Erythroblast (primary cell): ENCODE measurements around the gene BTBD2.

ENCODE experiments used
- GATA1 ChIP-seq: IDR thresholded peaks from 2 replicates; pipeline ENCODE4 v1.6.1; 2011; ENCODE audit warnings: low read depth, mild to moderate bottlenecking, control low read depth, low read length, moderate library complexity
- POLR2A ChIP-seq: IDR thresholded peaks from 2 replicates; pipeline ENCODE4 v1.6.1; 2011; ENCODE audit warnings: mild to moderate bottlenecking, low read length

DNA sequence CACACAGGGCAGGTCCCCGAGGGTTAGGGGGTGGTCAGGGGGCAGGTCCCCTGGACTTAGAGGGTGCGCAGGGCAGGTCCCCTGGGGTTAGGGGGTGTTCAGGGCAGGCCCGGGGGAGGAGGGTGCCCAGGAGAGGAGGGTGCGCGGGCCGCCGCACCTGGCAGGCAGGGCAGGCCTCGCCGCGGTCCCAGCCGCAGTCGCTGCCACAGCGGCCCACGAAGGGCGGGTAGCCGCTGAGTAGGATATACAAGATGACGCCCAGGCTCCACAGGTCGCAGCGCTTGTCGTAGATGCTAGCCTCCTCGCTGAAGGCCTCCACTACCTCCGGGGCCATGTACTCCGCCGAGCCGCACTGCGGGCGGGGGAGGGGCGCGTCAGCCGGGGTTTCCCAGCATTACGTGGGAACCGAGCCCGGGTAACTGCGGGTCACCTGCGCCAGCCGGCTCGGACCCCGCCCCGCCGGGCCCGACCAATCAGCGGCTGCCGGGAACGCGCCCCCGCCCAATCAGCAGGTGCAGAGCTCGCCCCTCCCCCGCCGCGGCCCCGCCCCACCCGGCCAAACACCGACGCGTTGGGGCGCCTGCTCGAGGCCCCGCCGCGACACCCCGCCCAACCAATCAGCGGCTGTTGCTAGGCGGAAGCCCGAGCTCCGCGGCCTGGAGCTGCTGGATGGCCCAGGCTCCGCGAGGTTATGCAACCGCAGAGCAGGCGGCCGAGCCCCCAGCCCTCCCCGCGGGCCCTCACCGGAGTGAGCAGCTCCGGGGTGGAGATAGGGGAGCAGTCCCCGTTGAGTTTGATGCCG, 26.4 kb upstream of the BTBD2 start:
- no peak for TF ChIP-seq POLR2A
- no peak for TF ChIP-seq GATA1
